Measurements from ENCODE around the gene MSL2.

DNA sequence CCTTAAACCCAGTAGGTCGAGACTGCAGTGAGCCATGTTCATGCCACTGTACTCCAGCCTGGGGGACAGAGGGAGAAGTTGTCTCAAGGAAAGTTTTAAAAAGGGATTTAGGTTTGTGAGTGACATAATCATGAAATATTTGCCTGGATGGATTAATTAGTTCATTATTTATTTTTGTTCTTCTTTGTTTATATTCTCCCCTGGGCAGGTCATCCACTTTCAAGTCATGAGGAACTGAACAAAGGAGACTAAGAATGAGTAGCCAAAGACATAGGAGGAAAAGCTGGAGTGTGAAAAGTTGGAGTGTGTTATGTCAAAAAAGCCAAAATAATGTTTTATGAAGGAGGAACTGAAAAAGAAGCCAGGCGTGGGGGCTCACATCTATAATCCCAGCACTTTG lies 36.3 kb upstream of the MSL2 start:
- TF ChIP-seq CTCF (IDR thresholded peaks at IDR 0.05) (no peak), POLR2A (IDR thresholded peaks at IDR 0.05) (no peak)
